ENCODE measurements around the gene MEX3B.

Gene MEX3B

GRCh38 chr15:82045892-82046665 lies at the start of gene MEX3B:
TSS of gene MEX3B (minus strand) at chr15:82046018. CDS start at chr15:82045705, 313 bp downstream.
- DNase-seq (ENCODE audit: low spot score), result peak; percentile 63

- DNase-seq (ENCODE audit: low spot score), result peak; percentile 48
These were observed 48.0 kb upstream of the MEX3B start for GRCh38 chr15:82093774-82094211.

DNA sequence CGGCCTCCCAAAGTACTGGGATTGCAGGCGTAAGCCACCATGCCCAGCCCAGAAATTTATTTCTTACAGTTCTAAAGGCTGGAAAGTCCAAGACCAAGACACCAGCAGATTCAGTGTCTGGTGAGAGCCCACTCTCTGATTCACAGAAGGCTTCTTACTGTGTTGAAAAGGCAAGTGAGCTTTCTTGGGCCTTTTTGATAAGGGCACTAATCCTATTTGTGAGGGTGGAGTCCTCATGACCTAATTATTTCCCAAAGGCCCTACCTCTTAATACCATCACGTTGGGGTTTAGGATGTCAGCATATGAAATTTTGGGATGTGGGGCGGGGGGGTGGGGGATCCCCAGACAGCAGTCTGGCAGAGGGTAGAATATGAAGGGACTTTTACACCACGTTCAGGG lies 47.5 kb upstream of the MEX3B start:
- no peak for DNase-seq (ENCODE audit: low spot score)

DNA sequence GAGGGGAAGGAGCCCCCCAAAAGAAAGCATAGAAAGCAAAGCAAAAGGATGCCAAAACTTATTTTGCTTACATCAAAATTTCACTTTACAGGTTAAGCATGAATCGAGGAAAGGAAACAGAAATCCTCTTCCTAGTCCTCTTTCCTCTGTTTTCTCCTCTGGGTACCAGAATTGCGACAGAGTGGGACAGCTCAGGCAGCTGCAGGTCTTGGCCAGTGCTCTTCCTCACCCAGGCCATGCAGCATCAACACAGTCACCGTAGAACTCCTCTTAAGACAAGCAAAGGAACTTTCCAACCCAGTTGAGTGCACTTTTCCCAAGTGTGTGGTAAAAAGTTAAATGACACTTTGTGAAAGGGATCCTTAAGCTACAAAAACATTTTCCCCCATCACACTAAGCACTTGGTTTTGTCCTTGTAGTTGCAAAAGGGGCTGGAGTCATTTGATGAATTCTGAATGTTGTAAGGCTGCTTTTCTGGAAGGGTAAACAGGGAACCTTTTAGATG lies 45.9 kb upstream of the MEX3B start:
- no peak for DNase-seq (ENCODE audit: low spot score)

DNA sequence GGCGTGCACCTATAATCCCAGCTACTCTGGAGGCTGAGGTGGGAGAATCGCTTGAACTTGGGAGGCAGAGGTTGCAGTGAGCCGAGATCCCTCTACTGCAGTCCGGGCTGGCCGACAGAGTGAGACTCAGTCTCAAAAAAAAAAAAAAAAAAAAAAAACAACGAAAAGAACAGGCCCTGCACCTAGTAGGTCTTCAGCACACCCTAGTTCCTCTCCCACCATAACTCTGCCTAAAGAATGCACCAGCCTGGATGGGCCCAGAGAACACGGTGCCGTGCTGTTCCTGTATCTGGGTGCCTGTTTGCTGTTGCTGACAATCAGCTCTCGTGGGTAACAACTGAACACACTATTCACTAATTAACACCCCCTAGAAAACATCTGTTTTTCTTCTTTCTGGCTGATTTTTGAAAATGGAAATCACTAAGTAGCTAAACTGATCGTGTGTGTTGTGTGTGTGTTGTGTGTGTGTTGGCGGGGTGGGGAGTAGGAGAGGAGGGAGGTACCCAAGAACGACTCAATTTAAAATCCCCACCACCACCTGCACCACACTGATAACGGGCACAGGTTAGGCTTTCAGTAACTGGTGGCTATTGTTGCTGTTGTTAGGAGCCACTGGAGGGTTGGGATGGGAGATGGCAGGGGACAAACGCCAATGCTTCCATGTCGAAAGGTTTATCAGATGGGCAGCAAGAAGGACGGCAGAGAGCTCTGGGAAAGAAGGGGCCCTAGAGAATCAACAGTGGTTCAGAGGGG lies 40.6 kb upstream of the MEX3B start:
- DNase-seq (ENCODE audit: low spot score), result no peak

DNA sequence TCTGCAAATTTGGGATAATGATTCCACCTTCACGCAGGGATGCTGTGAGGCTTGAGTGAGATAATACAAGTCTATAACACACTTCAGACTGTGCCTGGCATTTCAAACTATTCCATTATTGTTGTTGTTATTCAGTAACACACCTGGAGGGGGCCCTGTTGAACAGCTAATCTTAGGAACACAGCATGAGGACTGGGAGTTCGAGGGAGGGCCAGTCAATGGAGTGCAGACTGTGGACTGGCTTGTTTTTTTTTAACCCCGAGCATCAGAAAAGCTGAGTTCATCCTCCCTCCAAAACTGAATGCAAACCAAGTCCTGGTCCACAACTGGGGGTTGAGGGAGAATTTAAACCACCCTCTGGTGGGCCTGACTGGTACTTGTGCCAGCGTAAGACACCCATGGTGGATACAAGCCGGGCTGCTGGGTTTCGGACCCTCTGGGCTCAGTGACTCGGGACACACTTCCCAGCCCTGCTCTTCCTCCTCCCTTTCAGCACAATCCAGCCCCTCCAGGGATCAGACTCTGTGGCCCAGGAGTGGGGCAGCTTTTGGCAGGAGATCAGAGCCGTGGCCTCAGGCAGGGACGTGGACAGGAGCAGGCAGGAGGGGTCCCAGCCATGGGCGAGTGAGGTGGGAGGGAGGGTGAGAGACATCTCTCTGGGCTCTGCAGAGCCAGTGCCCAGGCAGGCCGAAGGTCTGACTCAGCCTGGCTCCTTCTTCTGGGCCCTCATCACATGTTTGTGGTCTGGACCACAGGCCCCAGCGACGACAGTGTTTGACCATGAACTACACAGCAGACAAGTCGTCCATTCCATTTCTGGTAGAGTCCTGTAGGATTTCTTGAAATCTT lies 36.3 kb upstream of the MEX3B start:
- DNase-seq (ENCODE audit: low spot score), result no peak

GRCh38 chr15:82080774-82081173 lies 35.0 kb upstream of the MEX3B start:
- DNase-seq (ENCODE audit: low spot score), result no peak

- no peak for DNase-seq (ENCODE audit: low spot score)
These were observed 33.9 kb upstream of the MEX3B start for GRCh38 chr15:82079736-82080135.

DNA sequence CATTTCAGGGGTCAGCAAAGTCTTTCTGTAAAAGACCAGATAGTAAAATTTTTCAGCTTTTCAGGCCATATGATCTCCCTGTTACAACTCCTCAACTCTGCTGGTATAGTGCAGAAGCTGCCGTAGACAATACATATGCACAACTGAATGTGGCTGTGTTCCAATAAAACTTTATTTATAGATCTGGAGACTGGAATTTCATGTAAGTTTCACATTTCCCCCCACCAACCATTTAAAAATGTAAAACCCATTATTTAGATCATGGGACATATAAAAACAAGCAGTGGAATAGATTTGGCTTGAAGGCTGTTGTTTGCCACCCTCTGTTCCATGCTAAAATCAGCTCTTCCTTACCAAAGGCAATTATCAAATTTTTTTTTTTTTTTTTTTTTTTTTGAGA lies 28.8 kb upstream of the MEX3B start:
- no peak for DNase-seq (ENCODE audit: low spot score)

GRCh38 chr15:82072926-82073537 lies 27.2 kb upstream of the MEX3B start:
- DNase-seq (ENCODE audit: low spot score), result no peak

DNA sequence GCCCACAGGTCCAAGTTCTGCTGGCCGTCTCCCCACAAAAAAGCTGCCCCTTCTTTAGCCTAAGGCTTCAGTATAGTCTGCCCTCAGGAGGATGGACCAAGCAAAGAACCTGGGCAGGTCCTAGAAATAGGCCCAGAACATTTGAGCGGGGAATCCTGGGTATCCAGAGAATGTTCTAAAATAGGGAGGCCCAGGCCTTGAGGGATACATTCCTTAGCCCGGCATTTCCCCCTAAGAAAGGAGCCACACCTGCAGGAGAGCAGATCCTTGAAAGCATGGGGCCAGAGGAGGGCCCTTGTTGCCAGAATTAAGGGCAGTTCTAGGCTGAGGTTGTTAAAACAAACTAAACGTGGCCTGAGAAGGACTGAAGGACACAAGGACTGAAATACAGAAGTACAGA lies 20.6 kb upstream of the MEX3B start:
- no peak for DNase-seq (ENCODE audit: low spot score)

GRCh38 chr15:82064824-82065223 lies 19.0 kb upstream of the MEX3B start:
- no peak for DNase-seq (ENCODE audit: low spot score)

- no peak for DNase-seq (ENCODE audit: low spot score)
These were observed 16.9 kb upstream of the MEX3B start for GRCh38 chr15:82062479-82063454.

DNA sequence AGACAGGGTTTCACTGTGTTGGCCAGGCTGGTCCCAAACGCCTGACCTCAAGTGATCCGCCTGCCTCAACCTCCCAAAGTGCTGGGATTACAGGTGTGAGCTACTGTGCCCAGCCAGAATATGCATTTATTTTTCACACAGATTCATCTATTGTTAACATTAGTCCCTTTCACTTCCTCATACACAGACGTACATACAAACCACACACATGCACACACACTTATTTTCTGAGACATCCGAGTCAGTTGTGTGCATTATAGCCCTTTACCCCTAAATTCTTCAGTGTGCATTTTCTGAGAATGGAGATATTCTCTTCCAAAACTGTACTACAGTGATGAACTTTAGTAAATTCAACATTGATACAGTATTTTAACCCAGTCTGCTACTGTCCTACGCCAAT lies 15.0 kb upstream of the MEX3B start:
- DNase-seq (ENCODE audit: low spot score), result no peak

DNA sequence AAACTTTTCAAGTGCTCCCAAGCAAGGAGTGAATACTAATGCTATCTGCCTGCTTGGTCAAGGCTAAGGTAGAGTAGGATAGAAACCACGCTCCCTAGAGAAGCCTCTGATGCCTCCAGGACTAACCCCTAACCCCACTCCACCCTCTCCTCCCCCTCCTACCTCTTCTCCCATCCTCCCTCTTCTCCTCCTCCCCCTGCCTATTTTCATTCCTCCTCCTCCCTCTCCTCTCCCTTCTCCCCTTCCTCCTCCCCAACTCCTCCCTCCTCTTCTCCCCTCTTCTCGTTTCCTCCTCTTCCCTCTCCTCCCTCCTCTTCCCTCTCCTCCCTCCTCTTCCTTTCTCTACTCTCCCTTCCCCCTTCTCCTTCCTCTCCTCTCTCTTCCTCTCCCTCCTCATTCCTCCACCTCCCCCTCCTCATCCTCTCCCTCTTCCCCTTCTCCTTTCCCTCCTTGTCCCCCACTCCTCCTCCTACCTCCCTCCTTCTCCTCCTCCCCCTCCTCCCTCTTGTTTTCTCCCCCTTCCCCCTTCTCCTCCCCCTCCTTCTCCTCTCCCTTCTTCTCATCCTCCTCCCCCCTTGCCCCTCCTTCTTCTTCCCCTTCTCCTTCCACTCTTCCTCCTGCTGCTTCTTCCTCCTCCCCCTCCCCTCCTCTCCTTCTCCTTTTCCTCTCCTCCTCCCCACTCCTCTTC lies 12.8 kb upstream of the MEX3B start:
- DNase-seq (ENCODE audit: low spot score), result no peak

DNA sequence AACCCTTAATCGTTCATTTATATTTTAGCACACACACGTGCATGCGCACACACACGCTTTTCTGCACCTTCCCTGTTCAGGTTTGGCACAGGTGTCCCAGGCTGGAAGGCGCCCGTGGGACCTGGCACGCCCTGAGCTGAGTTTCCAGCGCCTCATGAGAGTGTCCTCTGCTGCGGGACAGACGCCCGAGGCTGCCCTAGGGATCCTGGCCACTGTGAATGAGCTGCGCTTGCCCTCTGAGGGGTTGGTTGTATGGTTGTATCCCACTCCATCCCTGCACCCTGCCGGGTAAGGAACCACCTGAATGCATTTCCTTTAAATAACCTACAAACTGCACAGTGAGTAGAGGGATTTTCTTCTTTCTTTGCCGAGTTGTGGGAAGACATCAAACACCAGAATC lies 12.2 kb upstream of the MEX3B start:
- no peak for DNase-seq (ENCODE audit: low spot score)

DNA sequence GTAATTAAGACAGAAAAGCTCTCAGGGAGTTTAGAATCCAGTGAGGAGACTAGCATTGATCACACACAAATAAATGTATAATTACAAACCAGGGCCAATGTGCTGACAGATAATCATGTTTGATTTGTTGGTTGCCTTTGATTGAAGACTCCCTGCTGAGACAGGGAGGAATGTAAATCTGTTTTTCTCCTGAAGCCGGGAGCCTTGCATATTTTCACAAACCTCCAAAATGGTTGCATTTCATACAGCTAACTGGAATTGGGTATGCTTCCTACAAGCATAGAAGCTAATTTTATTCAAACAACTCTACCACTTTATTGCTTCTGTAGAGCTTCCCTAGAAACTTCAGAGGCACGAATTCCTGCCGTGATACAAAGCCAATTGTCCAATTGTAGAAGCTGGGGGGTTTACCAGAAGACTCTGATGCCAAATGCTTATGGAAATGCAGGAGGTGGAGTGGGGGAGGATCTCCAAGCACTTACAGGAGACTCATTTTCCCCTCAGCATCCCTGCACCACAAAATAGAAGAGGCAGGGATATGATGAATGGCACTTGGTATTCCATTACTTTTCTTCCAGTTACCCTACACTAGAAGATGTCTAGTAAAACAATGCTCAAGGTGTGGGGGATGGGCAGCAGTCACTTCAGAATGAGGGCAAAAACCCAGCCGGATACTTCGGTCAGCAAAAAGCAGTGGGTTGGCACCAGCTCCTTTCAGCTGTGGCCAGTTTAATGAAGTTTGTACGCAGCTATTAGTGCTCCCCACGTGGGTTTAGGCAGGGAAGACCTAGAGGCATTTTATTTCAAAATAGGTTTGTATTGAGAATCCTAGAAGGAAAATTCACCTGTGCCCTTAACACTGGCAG lies 11.4 kb upstream of the MEX3B start:
- DNase-seq (ENCODE audit: low spot score), result no peak

GRCh38 chr15:82052751-82053150 lies 6.9 kb upstream of the MEX3B start:
- no peak for DNase-seq (ENCODE audit: low spot score)

- no peak for DNase-seq (ENCODE audit: low spot score)
These were observed 5.8 kb upstream of the MEX3B start for GRCh38 chr15:82051664-82052063.

All from COLO829 (cell line).